ENCODE results near the gene PPL.

DNA sequence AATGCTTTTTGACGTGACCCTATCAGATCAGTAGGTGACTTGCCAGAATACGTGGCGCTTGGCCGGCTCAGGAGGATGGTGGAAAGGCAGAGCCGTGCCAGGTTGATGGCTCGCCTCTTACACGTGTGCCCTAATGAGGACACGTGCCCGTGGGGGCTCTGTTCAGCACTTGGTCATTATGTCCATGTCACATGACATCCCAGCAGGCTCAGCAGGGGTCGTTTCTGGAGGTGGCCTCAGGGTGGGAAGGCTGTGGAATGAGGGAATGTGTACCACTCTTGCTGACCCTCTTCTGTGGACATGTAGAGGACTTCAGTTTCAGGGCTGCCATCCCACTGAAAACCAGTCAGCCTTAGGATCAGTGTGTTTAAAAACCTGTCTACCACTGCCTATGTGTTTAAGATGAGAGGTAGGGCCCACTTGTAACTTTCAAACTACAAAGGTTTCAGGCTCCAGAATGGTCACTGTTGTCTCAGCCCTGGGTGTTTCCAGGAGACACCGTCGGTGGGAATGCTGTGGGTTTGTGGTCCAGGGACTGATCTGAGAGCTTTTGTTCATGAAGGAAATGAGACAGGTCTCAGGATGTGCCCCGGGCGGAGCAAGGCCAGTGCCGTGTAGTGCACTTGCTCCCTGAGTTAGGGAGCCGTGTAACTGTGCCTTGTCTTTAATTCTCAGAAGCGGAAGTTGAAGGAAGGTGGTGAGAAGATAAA is 77.6 kb downstream of the PPL start:
- TF ChIP-seq, protein P1, sequence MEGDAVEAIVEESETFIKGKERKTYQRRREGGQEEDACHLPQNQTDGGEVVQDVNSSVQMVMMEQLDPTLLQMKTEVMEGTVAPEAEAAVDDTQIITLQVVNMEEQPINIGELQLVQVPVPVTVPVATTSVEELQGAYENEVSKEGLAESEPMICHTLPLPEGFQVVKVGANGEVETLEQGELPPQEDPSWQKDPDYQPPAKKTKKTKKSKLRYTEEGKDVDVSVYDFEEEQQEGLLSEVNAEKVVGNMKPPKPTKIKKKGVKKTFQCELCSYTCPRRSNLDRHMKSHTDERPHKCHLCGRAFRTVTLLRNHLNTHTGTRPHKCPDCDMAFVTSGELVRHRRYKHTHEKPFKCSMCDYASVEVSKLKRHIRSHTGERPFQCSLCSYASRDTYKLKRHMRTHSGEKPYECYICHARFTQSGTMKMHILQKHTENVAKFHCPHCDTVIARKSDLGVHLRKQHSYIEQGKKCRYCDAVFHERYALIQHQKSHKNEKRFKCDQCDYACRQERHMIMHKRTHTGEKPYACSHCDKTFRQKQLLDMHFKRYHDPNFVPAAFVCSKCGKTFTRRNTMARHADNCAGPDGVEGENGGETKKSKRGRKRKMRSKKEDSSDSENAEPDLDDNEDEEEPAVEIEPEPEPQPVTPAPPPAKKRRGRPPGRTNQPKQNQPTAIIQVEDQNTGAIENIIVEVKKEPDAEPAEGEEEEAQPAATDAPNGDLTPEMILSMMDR (IDR thresholded peaks at IDR 0.05; ENCODE audit: extremely low read depth in 1 of 2, insufficient read depth in 1 of 2, low read depth in 1 of 2, low read length in 2 of 2), result no peak
- TF ChIP-seq POLR2AphosphoS5 (IDR thresholded peaks at IDR 0.05; ENCODE audit: insufficient read depth, low read depth, low read length), result no peak
- no peak for TF ChIP-seq POLR2A (IDR thresholded peaks at IDR 0.05; ENCODE audit: low read depth, low read length)
- TF ChIP-seq EZH2 (IDR thresholded peaks at IDR 0.05; ENCODE audit: borderline replicate concordance, low read depth, low read length, severe bottlenecking), result no peak
- TF ChIP-seq GATA2 (IDR thresholded peaks at IDR 0.05; ENCODE audit: insufficient read depth, insufficient read length, low read depth, low read length), result no peak
- no peak for TF ChIP-seq MYC (IDR thresholded peaks at IDR 0.05; ENCODE audit: low read depth, low read length)
- TF ChIP-seq, protein P2, sequence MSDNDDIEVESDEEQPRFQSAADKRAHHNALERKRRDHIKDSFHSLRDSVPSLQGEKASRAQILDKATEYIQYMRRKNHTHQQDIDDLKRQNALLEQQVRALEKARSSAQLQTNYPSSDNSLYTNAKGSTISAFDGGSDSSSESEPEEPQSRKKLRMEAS (IDR thresholded peaks at IDR 0.05; ENCODE audit: insufficient read depth, insufficient read length), result no peak
- TF ChIP-seq FOS (IDR thresholded peaks at IDR 0.05; ENCODE audit: borderline replicate concordance, insufficient read depth, low read length), result no peak
